Calu3 (cell line): ENCODE results near the gene CSNK2A2. TPM values are rescaled to one million over a fixed set of nuclear protein-coding genes. Genes with fewer than 3 reads are reported as not detected.

Experiments used
- BruUV-seq: library from RNA; stranded (reverse); fragments of 400-500 nt; replicated peaks from 2 replicates; lab custom pipeline; 2021; lab: Mats Ljungman, UMichigan
- CTCF ChIA-PET: fragments of 300-600 bp; sonication (Branson Sonifier 250); formaldehyde crosslinking; loops from one replicate; lab custom pipeline; 2022; ENCODE audit warnings: antibody characterized with exemption; lab: Charles Lee
- DNase-seq: peaks from one replicate; pipeline ENCODE4 v3.0.0; 2022
- H3K27ac Mint-ChIP-seq: one replicate; pipeline ENCODE4 v1.8.0; 2022; ENCODE audit warnings: mixed read lengths; ENCODE audit not compliant: unreplicated experiment
- H3K27me3 Mint-ChIP-seq: one replicate; pipeline ENCODE4 v1.8.0; 2022; ENCODE audit warnings: mixed read lengths; ENCODE audit not compliant: unreplicated experiment
- H3K36me3 Mint-ChIP-seq: one replicate; pipeline ENCODE4 v1.8.0; 2022; ENCODE audit warnings: mild to moderate bottlenecking, moderate library complexity, mixed read lengths; ENCODE audit not compliant: insufficient read depth, unreplicated experiment
- H3K4me1 Mint-ChIP-seq: one replicate; pipeline ENCODE4 v1.8.0; 2022; ENCODE audit warnings: mild to moderate bottlenecking, low read depth, mixed read lengths; ENCODE audit not compliant: unreplicated experiment
- H3K4me3 Mint-ChIP-seq: one replicate; pipeline ENCODE4 v1.8.0; 2022; ENCODE audit warnings: mild to moderate bottlenecking, low read depth, moderate library complexity, mixed read lengths; ENCODE audit not compliant: unreplicated experiment
- H3K9me3 Mint-ChIP-seq: one replicate; pipeline ENCODE4 v1.8.0; 2022; ENCODE audit warnings: low read depth, mixed read lengths; ENCODE audit not compliant: unreplicated experiment
- CTCF ChIP-seq: fragments of 200-600 bp; IDR thresholded peaks from one replicate; pipeline ENCODE4 v1.8.0; 2022; ENCODE audit warnings: antibody characterized with exemption; ENCODE audit not compliant: unreplicated experiment
- intact Hi-C: fragments of 100-400 bp; cut with micrococcal nuclease; formaldehyde crosslinking; loops from one replicate; pipeline ENCODE4 v1.10.0; 2022; ENCODE audit not compliant: unreplicated experiment
- total RNA-seq: library from RNA; stranded (reverse); gene quantifications from 2 replicates; pipeline ENCODE4 v1.2.3, GENCODE V29; 2022

Gene CSNK2A2
- total RNA-seq, 1 experiment from 2014 or later = 85.9 TPM

- Mint-ChIP-seq H3K27me3 (no peaks in the 10 kb centered on the region), H3K27ac (peak overlapping the region; percentile 63), H3K9me3 (no peaks in the 10 kb centered on the region), H3K36me3 (peaks cover 35% of the 10 kb centered on the region), H3K4me3 (peak overlapping the region; percentile 68), H3K4me1 (peaks cover 44% of the 10 kb centered on the region)
- no peak for TF ChIP-seq CTCF
- DNase-seq = no peak
- CTCF ChIA-PET = interaction anchor here (0.5 to 3.0 kb wide), 10 partner anchors 12 to 579 kb away, joined by 3 to 13 read pairs (median 3); no protein-coding TSS in a partner anchor
- no TSS peak for BruUV-seq
- intact Hi-C loops = loop anchor here (5.0 to 10.0 kb wide), 3 partner anchors 236 to 393 kb away; partner anchors contain the start of gene KATNB1
These were observed 69.7 kb downstream of the CSNK2A2 start for GRCh38 chr16:58128181-58128631.

- no peak for DNase-seq
These were observed 70.3 kb downstream of the CSNK2A2 start for GRCh38 chr16:58127634-58128033.

GRCh38 chr16:58127033-58127556, 70.8 kb downstream of the CSNK2A2 start:
- intact Hi-C loops = loop anchor here (5.0 to 10.0 kb wide), 3 partner anchors 235 to 392 kb away; partner anchors contain the start of gene KATNB1
- peak; percentile 50 for TF ChIP-seq CTCF

More at GRCh38 chr16:58127634-58128033, 70.3 kb downstream of the CSNK2A2 start:
- Mint-ChIP-seq H3K36me3 (peaks cover 35% of the 10 kb centered on the region), H3K27ac (peak overlapping the region; percentile 63), H3K4me3 (peak overlapping the region; percentile 68), H3K9me3 (no peaks in the 10 kb centered on the region), H3K4me1 (peaks cover 44% of the 10 kb centered on the region), H3K27me3 (no peaks in the 10 kb centered on the region)
- TF ChIP-seq CTCF = no peak
- intact Hi-C loops = loop anchor here (5.0 to 10.0 kb wide), 3 partner anchors 235 to 393 kb away; partner anchors contain the start of gene KATNB1
- CTCF ChIA-PET = interaction anchor here (0.5 to 3.0 kb wide), 10 partner anchors 11 to 579 kb away, joined by 3 to 8 read pairs (median 3); no protein-coding TSS in a partner anchor
- BruUV-seq = no TSS peak

GRCh38 chr16:58126451-58126961, 71.4 kb downstream of the CSNK2A2 start:
- Mint-ChIP-seq H3K4me1 (peaks cover 50% of the 10 kb centered on the region), H3K27me3 (no peaks in the 10 kb centered on the region), H3K4me3 (peak overlapping the region; percentile 68), H3K27ac (no peak overlapping the region), H3K36me3 (peaks cover 35% of the 10 kb centered on the region), H3K9me3 (no peaks in the 10 kb centered on the region)
- no peak for TF ChIP-seq CTCF
- intact Hi-C loops = loop anchor here (5.0 to 10.0 kb wide), 3 partner anchors 234 to 392 kb away; partner anchors contain the start of gene KATNB1
- CTCF ChIA-PET = interaction anchor here (0.6 to 3.0 kb wide), 5 partner anchors 43 to 105 kb away, joined by 3 to 8 read pairs (median 4); no protein-coding TSS in a partner anchor
- DNase-seq = no peak
- no TSS peak for BruUV-seq

More at GRCh38 chr16:58127033-58127556, 70.8 kb downstream of the CSNK2A2 start:
- no peaks in the 10 kb centered on the region for H3K27me3 Mint-ChIP-seq
- CTCF ChIA-PET = interaction anchor here (0.6 to 3.0 kb wide), 7 partner anchors 11 to 261 kb away, joined by 3 to 8 read pairs (median 3); no protein-coding TSS in a partner anchor
- DNase-seq = no peak
- H3K27ac Mint-ChIP-seq = peak overlapping the region; percentile 63
- no TSS peak for BruUV-seq
- no peaks in the 10 kb centered on the region for H3K9me3 Mint-ChIP-seq
- peaks cover 44% of the 10 kb centered on the region for H3K4me1 Mint-ChIP-seq
- H3K4me3 Mint-ChIP-seq = peak overlapping the region; percentile 68
- peaks cover 35% of the 10 kb centered on the region for H3K36me3 Mint-ChIP-seq
